Naive thymus-derived CD8-positive, alpha-beta T cell (primary cell): ENCODE data around the gene SLX1A. TPM values are rescaled to one million over a fixed set of nuclear protein-coding genes. Genes with fewer than 3 reads are reported as not detected.
A peak's percentile ranks its signal among the peaks of the same experiment; 100 is the strongest.
"Not testable (repeated sequence)": the region's sequence is repeated elsewhere in the genome, so short reads cannot be mapped to it uniquely, and the experiment has no call there.

ENCODE experiments used
- ATAC-seq, 2 donors: fragments of 150-1000 bp; cut with Tn5 transposase in 1 of 2; sonication (Bioruptor Pico), chemical (Tn5 transposase) in 1 of 2; 1 replicate in 1 of 2; 2 replicates in 1 of 2; pipeline ENCODE4 v1.10.0; 2021; ENCODE audit warnings: mild to moderate bottlenecking in 2 of 2, moderate library complexity in 2 of 2
- POLR2A ChIA-PET: fragments of 350-600 bp; sonication (Branson Sonifier 250); formaldehyde crosslinking; loops from one replicate; lab custom pipeline; 2021; ENCODE audit warnings: antibody characterized with exemption; lab: Charles Lee
- DNase-seq, 10 donors: peaks; one replicate each; pipeline versions ENCODE4 v3.0.0 to v3.0.0-alpha.2; 2020 to 2022
- H3K27ac Mint-ChIP-seq, 10 donors: one replicate each; pipeline ENCODE4 v1.8.0; 2020 to 2022; ENCODE audit warnings: mild to moderate bottlenecking in 10 of 10, mixed read lengths in 10 of 10, moderate library complexity in 4 of 10, inconsistent platforms in 1 of 10
- H3K27me3 Mint-ChIP-seq, 5 donors: one replicate each; pipeline ENCODE4 v1.8.0; 2021 to 2022; ENCODE audit warnings: mixed read lengths in 5 of 5
- H3K36me3 Mint-ChIP-seq, 3 donors: one replicate each; pipeline ENCODE4 v1.8.0; 2020 to 2022; ENCODE audit warnings: mixed read lengths in 3 of 3, mild to moderate bottlenecking in 2 of 3, inconsistent platforms in 1 of 3
- H3K4me1 Mint-ChIP-seq, 4 donors: one replicate each; pipeline ENCODE4 v1.8.0; 2021 to 2022; ENCODE audit warnings: mixed read lengths in 4 of 4
- H3K4me3 Mint-ChIP-seq, 10 donors: one replicate each; pipeline ENCODE4 v1.8.0; 2020 to 2022; ENCODE audit warnings: mild to moderate bottlenecking in 10 of 10, mixed read lengths in 10 of 10, moderate library complexity in 6 of 10, inconsistent platforms in 1 of 10
- H3K9me3 Mint-ChIP-seq, 9 donors: one replicate each; pipeline ENCODE4 v1.8.0; 2020 to 2022; ENCODE audit warnings: mixed read lengths in 9 of 9, mild to moderate bottlenecking in 3 of 9, inconsistent platforms in 1 of 9, moderate library complexity in 1 of 9
- polyA plus RNA-seq, 3 donors: library from polyadenylated mRNA; unstranded; fragments of 300-500 nt; fragmentation: Illumina TruSeq; gene quantifications; one replicate each; pipeline ENCODE4 v1.2.3, GENCODE V29; 2021
- total RNA-seq, 8 experiments: library from RNA in 2 of 8; stranded (reverse) in 2 of 8; gene quantifications; one replicate each; pipeline ENCODE4 v1.2.3 and lab custom pipeline; 2021 to 2026

The SLX1A gene
- total RNA-seq (10 to 100 TPM; 32.5 to 47.1 TPM), polyA plus RNA-seq (10 to 100 TPM; 35.6 to 60.2 (median 44.2) TPM), total RNA-seq (lab: John Stamatoyannopoulos, UW) (0 to 0.07 (median 0) reads per million in 6 experiments)

- H3K4me1 Mint-ChIP-seq, H3K4me3 Mint-ChIP-seq, H3K9me3 Mint-ChIP-seq, H3K36me3 Mint-ChIP-seq, H3K27me3 Mint-ChIP-seq, POLR2A ChIA-PET, DNase-seq, H3K27ac Mint-ChIP-seq: not testable (repeated sequence)
- ATAC-seq = peak; percentile 85 to 90
These were observed at the start of gene SLX1A, which contains the start of gene BOLA2B for GRCh38 chr16:30193615-30194014. TSS of gene SLX1A (plus strand) at chr16:30193875. CDS start at chr16:30194085, 210 bp downstream. TSS of gene BOLA2B (minus strand) at chr16:30193666. CDS start at chr16:30193595, 71 bp downstream.

GRCh38 chr16:30144017-30144416 lies 49.7 kb upstream of the SLX1A start:
- peaks cover 0 to under 1% (median 0%) of the 10 kb centered on the region in 3 donors for H3K36me3 Mint-ChIP-seq
- ATAC-seq (no peak), DNase-seq (no peak)
- H3K27ac Mint-ChIP-seq = no peak overlapping the region
- peaks cover 0 to 5% (median 0%) of the 10 kb centered on the region in 9 donors for H3K9me3 Mint-ChIP-seq
- no peak overlapping the region for H3K4me3 Mint-ChIP-seq
- POLR2A ChIA-PET = no interaction called here
- H3K4me1 Mint-ChIP-seq = peaks cover 12 to 31% (median 21%) of the 10 kb centered on the region in 4 donors
- no peaks in the 10 kb centered on the region for H3K27me3 Mint-ChIP-seq

GRCh38 chr16:30144917-30145316 lies 48.8 kb upstream of the SLX1A start:
- Mint-ChIP-seq H3K36me3 (peaks cover 0 to 6% (median 4%) of the 10 kb centered on the region in 3 donors), H3K27ac (no peak overlapping the region), H3K4me1 (peaks cover 9 to 22% (median 15%) of the 10 kb centered on the region in 4 donors), H3K4me3 (no peak overlapping the region), H3K27me3 (no peaks in the 10 kb centered on the region), H3K9me3 (peaks cover 0 to 13% (median 4%) of the 10 kb centered on the region in 9 donors)
- DNase-seq (no peak), ATAC-seq (no peak)
- POLR2A ChIA-PET = no interaction called here

- peaks cover 0 to 6% (median 4%) of the 10 kb centered on the region in 3 donors for H3K36me3 Mint-ChIP-seq
- ATAC-seq = no peak
These were observed 48.0 kb upstream of the SLX1A start for GRCh38 chr16:30145657-30146056.

GRCh38 chr16:30147843-30148510 lies 45.7 kb upstream of the SLX1A start:
- Mint-ChIP-seq H3K4me3 (no peak overlapping the region), H3K4me1 (peaks cover 7 to 13% (median 9%) of the 10 kb centered on the region in 4 donors), H3K27me3 (no peaks in the 10 kb centered on the region), H3K36me3 (peaks cover 0 to 6% (median 4%) of the 10 kb centered on the region in 3 donors), H3K27ac (no peak overlapping the region), H3K9me3 (peaks cover 0 to 18% (median 4%) of the 10 kb centered on the region in 9 donors)
- DNase-seq = no peak
- ATAC-seq = no peak
- POLR2A ChIA-PET = interaction anchor here (0.6 to 0.8 kb wide), 2 partner anchors 36 to 77 kb away, joined by 3 to 5 read pairs; partner anchors contain the start of gene CORO1A

More at GRCh38 chr16:30145657-30146056, 48.0 kb upstream of the SLX1A start:
- DNase-seq = no peak
- POLR2A ChIA-PET = no interaction called here
- peak overlapping the region in 2 of 10 donors; percentile 65 to 78 for H3K27ac Mint-ChIP-seq
- peaks cover 0 to 15% (median 4%) of the 10 kb centered on the region in 9 donors for H3K9me3 Mint-ChIP-seq
- H3K4me1 Mint-ChIP-seq = peaks cover 8 to 19% (median 11%) of the 10 kb centered on the region in 4 donors
- no peaks in the 10 kb centered on the region for H3K27me3 Mint-ChIP-seq
- no peak overlapping the region for H3K4me3 Mint-ChIP-seq

- Mint-ChIP-seq H3K4me3 (no peak overlapping the region), H3K36me3 (peaks cover 0 to 6% (median 4%) of the 10 kb centered on the region in 3 donors), H3K9me3 (peaks cover 0 to 18% (median 4%) of the 10 kb centered on the region in 9 donors), H3K27me3 (no peaks in the 10 kb centered on the region), H3K27ac (no peak overlapping the region), H3K4me1 (peaks cover 0 to 7% (median 4%) of the 10 kb centered on the region in 4 donors)
- POLR2A ChIA-PET = interaction anchor here (1.4 kb wide), 1 partner anchor 34 kb away, joined by 6 read pairs; the partner anchor contains the start of gene CORO1A
- ATAC-seq = no peak
- DNase-seq = no peak
These were observed 44.3 kb upstream of the SLX1A start for GRCh38 chr16:30149250-30149930.

- Mint-ChIP-seq H3K4me3 (peak overlapping the region in 1 of 10 donors; percentile 34), H3K4me1 (peaks cover 0 to 5% (median 2%) of the 10 kb centered on the region in 4 donors), H3K27ac (no peak overlapping the region), H3K36me3 (peaks cover 0 to 6% (median 4%) of the 10 kb centered on the region in 3 donors), H3K27me3 (no peaks in the 10 kb centered on the region), H3K9me3 (peaks cover 0 to 18% (median 4%) of the 10 kb centered on the region in 9 donors)
- no peak for DNase-seq
- POLR2A ChIA-PET = interaction anchor here (0.6 to 1.1 kb wide), 3 partner anchors 10 to 184 kb away, joined by 3 to 5 read pairs (median 3); no protein-coding TSS in a partner anchor
- no peak for ATAC-seq
These were observed 42.6 kb upstream of the SLX1A start for GRCh38 chr16:30151091-30151490.

GRCh38 chr16:30152517-30152916 lies 41.2 kb upstream of the SLX1A start:
- POLR2A ChIA-PET = interaction anchor here (0.7 kb wide), 1 partner anchor 303 kb away, joined by 3 read pairs; no protein-coding TSS in a partner anchor
- no peak overlapping the region for H3K4me3 Mint-ChIP-seq

GRCh38 chr16:30155188-30155587 lies 38.5 kb upstream of the SLX1A start:
- ATAC-seq (no peak), DNase-seq (no peak)
- Mint-ChIP-seq H3K9me3 (peaks cover 0 to 2% (median 0%) of the 10 kb centered on the region in 9 donors), H3K27me3 (no peaks in the 10 kb centered on the region), H3K36me3 (no peaks in the 10 kb centered on the region), H3K27ac (no peak overlapping the region), H3K4me1 (peaks cover 0 to 3% (median under 1%) of the 10 kb centered on the region in 4 donors), H3K4me3 (no peak overlapping the region)
- POLR2A ChIA-PET = interaction anchor here (0.7 to 1.4 kb wide), 4 partner anchors 25 to 1718 kb away, joined by 3 to 9 read pairs (median 6); partner anchors contain the start of gene ZNF267

More at GRCh38 chr16:30152517-30152916, 41.2 kb upstream of the SLX1A start:
- ATAC-seq (no peak), DNase-seq (no peak)
- Mint-ChIP-seq H3K36me3 (peaks cover 0 to 6% (median 4%) of the 10 kb centered on the region in 3 donors), H3K9me3 (peaks cover 0 to 18% (median 4%) of the 10 kb centered on the region in 9 donors), H3K4me1 (peaks cover 0 to 5% (median 2%) of the 10 kb centered on the region in 4 donors), H3K27ac (no peak overlapping the region), H3K27me3 (no peaks in the 10 kb centered on the region)

- DNase-seq = no peak
- Mint-ChIP-seq H3K36me3 (no peaks in the 10 kb centered on the region), H3K4me1 (peaks cover under 1 to 2% (median 2%) of the 10 kb centered on the region in 4 donors), H3K4me3 (no peak overlapping the region), H3K27me3 (no peaks in the 10 kb centered on the region), H3K9me3 (no peaks in the 10 kb centered on the region), H3K27ac (no peak overlapping the region)
- POLR2A ChIA-PET = no interaction called here
- no peak for ATAC-seq
These were observed 36.5 kb upstream of the SLX1A start for GRCh38 chr16:30157214-30157613.

GRCh38 chr16:30163538-30163937 lies 30.1 kb upstream of the SLX1A start:
- Mint-ChIP-seq H3K36me3 (no peaks in the 10 kb centered on the region), H3K4me3 (peak overlapping the region in 2 of 10 donors; percentile 4 to 18), H3K27me3 (no peaks in the 10 kb centered on the region), H3K9me3 (no peaks in the 10 kb centered on the region), H3K4me1 (peaks cover 20 to 46% (median 43%) of the 10 kb centered on the region in 4 donors), H3K27ac (peak overlapping the region in 4 of 10 donors; percentile 25 to 79 (median 64))
- POLR2A ChIA-PET = interaction anchor here (0.6 kb wide), 1 partner anchor 14 kb away, joined by 4 read pairs; no protein-coding TSS in a partner anchor
- ATAC-seq = peak in 1 of 2 donors; percentile 40
- no peak for DNase-seq
